Right atrium auricular region (tissue), 2 donors: ENCODE results near the gene IL21R. TPM values are rescaled to one million over a fixed set of nuclear protein-coding genes. Genes with fewer than 3 reads are reported as not detected.

Source experiments
- DNase-seq: peaks from one replicate; pipeline ENCODE4 v3.0.0-alpha.2; 2019; ENCODE audit warnings: low spot score
- H3K27ac ChIP-seq, 2 donors: fragments of 200-600 bp; sonication (generic); 1 replicate in 1 of 2; 2 replicates in 1 of 2; pipeline ENCODE4 v1.5.1; 2016 to 2019
- H3K27me3 ChIP-seq, 2 donors: fragments of 200-600 bp; sonication (generic); one replicate each; pipeline versions ENCODE4 v1.5.1 to v1.6.0; 2017 to 2019
- H3K36me3 ChIP-seq: fragments of 200-600 bp; sonication (generic); one replicate; pipeline ENCODE4 v1.5.1; 2016
- H3K4me1 ChIP-seq, 2 donors: fragments of 200-600 bp; sonication (generic); one replicate each; pipeline versions ENCODE4 v1.5.1 to v1.6.0; 2017 to 2019
- H3K4me3 ChIP-seq, 2 donors: fragments of 200-600 bp; sonication (generic); 1 replicate in 1 of 2; 2 replicates in 1 of 2; pipeline ENCODE4 v1.5.1; 2017 to 2019; ENCODE audit warnings: mild to moderate bottlenecking in 1 of 2, moderate library complexity in 1 of 2
- H3K9me3 ChIP-seq, 2 donors: fragments of 200-600 bp; sonication (generic); one replicate each; pipeline ENCODE4 v1.5.1; 2019
- total RNA-seq, 2 donors: library from RNA; depleted of rRNA; stranded (reverse); fragments of >200 nt; gene quantifications; one replicate each; pipeline ENCODE4 v1.1.0, GENCODE V29; 2016
- TF ChIP-seq, protein P1 (sequence below), 2 donors: fragments of 200-600 bp; sonication (generic); IDR thresholded peaks; one replicate each; pipeline ENCODE4 v1.5.1; 2019; ENCODE audit warnings: antibody characterized with exemption in 2 of 2

Gene IL21R
- total RNA-seq, 2 donors from 2014 or later, result 0.07 to 1.3 TPM

DNA sequence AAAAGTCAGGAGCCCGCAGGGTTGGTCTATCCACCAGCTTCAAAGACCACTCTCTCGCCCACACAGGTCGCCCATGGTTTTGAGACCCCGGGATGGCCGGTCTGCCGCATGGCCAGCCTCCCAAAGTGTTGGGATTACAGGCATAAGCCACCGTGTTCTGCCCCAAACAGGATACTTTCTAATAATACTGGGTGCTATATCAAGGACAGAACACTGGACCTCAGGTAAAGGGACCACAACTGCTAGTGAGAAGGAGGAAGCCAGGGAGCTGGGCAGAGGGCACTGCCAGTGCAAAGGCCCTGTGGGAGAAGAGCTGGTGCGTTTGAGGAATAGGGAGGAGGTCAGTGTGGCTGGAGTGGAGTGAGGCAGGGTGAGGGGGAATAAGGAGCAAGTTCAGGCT, 34.1 kb downstream of the IL21R start:
- H3K27ac ChIP-seq, result no peak overlapping the region
- no peaks in the 10 kb centered on the region for H3K36me3 ChIP-seq
- H3K4me3 ChIP-seq, result no peak overlapping the region
- DNase-seq, result no peak
- H3K27me3 ChIP-seq, result no peaks in the 10 kb centered on the region
- no peaks in the 10 kb centered on the region for H3K9me3 ChIP-seq
- TF ChIP-seq, protein P1, sequence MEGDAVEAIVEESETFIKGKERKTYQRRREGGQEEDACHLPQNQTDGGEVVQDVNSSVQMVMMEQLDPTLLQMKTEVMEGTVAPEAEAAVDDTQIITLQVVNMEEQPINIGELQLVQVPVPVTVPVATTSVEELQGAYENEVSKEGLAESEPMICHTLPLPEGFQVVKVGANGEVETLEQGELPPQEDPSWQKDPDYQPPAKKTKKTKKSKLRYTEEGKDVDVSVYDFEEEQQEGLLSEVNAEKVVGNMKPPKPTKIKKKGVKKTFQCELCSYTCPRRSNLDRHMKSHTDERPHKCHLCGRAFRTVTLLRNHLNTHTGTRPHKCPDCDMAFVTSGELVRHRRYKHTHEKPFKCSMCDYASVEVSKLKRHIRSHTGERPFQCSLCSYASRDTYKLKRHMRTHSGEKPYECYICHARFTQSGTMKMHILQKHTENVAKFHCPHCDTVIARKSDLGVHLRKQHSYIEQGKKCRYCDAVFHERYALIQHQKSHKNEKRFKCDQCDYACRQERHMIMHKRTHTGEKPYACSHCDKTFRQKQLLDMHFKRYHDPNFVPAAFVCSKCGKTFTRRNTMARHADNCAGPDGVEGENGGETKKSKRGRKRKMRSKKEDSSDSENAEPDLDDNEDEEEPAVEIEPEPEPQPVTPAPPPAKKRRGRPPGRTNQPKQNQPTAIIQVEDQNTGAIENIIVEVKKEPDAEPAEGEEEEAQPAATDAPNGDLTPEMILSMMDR (IDR thresholded peaks at IDR 0.05), result no peak
- no peaks in the 10 kb centered on the region for H3K4me1 ChIP-seq

DNA sequence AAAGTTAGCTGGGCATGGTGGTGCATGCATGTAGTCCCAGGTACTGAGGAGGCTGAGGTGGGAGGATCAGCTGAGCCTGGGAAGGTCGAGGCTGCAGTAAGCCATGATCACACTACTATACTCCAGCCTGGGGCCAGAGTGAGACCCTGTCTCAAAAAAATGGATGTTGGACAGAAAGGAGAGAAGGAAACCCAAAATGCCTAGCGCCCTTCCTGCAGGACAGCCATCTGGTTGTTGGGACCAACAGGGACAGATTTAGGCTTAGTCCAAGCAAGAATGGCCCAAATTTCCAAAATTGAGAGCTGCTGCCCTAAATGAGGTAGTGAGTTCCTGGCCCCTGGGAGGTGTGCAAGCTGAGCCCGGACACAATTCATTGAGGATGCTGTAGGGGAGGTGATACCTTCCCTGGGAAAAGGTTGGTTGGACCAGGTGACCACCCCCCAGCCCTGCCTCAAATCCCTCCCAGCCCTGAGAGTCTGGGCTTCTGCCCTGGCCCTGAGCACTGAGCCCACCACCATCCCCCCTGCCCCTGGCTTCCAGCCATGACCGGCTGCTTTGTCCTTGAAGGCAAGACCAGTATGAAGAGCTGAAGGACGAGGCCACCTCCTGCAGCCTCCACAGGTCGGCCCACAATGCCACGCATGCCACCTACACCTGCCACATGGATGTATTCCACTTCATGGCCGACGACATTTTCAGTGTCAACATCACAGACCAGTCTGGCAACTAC, 35.1 kb downstream of the IL21R start:
- Histone ChIP-seq H3K27ac (no peak overlapping the region), H3K4me1 (no peaks in the 10 kb centered on the region), H3K9me3 (no peaks in the 10 kb centered on the region), H3K36me3 (no peaks in the 10 kb centered on the region), H3K4me3 (no peak overlapping the region), H3K27me3 (no peaks in the 10 kb centered on the region)
- TF ChIP-seq, protein P1 (IDR thresholded peaks at IDR 0.05), result no peak
- no peak for DNase-seq

DNA sequence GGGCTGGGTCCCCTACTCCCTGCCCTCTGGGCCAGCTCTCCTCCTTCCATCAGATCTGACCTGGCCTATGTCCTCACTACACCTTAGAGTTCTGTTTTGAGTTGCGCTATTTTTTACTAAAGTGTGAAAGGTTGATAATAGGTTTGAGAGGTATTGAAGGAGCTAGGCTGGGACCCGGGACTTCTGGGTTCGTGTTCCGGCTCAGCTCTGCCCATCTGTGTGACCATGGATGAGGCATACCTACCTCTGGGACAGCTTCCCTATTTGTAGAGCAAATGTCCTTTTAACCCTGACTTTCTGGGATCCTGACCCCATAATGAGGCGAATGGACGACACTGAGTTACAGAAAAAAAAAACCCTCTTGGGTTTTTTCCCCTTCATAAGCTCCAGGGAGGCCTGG, 36.0 kb downstream of the IL21R start:
- no peaks in the 10 kb centered on the region for H3K27me3 ChIP-seq
- no peaks in the 10 kb centered on the region for H3K4me1 ChIP-seq
- no peak overlapping the region for H3K27ac ChIP-seq
- DNase-seq, result no peak
- H3K4me3 ChIP-seq, result no peak overlapping the region
- H3K9me3 ChIP-seq, result no peaks in the 10 kb centered on the region
- H3K36me3 ChIP-seq, result no peaks in the 10 kb centered on the region
- TF ChIP-seq, protein P1 (IDR thresholded peaks at IDR 0.05), result no peak

DNA sequence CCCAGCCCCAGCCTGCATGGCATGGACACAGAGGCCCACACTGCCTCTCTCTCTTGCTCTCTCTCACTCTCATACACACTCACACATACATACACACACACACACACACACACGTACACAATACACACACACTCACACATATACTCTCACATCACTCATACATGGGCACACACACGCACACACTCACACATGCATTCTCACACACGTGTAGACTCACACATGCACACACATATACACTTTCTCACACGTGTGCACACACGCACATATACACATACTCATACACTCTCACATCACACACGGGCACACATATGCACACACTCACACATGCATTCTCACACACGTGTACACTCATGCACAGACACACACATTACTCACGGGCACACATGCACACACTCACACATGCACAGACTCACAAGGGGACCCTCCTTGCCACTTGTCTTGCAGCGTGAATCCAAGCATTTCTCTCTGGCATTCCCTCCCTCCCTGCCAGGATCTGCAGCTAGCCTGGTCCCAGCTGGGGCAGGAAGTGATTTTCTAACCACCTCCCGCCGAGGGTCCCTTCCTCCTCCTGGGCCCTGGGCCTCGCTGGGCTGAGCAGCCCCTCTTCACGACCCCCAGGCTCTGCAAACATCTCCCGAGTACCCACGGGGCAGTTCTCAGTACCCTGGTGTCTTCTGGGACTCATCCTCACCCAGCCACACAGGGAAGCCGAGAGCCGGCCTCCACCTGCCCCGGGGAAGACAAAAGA, 37.5 kb downstream of the IL21R start:
- peaks cover 0 to 7% of the 10 kb centered on the region in 2 donors for H3K9me3 ChIP-seq
- no peaks in the 10 kb centered on the region for H3K27me3 ChIP-seq
- H3K27ac ChIP-seq, result no peak overlapping the region
- TF ChIP-seq, protein P1 (IDR thresholded peaks at IDR 0.05), result no peak
- H3K4me1 ChIP-seq, result no peaks in the 10 kb centered on the region
- no peak for DNase-seq
- no peaks in the 10 kb centered on the region for H3K36me3 ChIP-seq
- no peak overlapping the region for H3K4me3 ChIP-seq

DNA sequence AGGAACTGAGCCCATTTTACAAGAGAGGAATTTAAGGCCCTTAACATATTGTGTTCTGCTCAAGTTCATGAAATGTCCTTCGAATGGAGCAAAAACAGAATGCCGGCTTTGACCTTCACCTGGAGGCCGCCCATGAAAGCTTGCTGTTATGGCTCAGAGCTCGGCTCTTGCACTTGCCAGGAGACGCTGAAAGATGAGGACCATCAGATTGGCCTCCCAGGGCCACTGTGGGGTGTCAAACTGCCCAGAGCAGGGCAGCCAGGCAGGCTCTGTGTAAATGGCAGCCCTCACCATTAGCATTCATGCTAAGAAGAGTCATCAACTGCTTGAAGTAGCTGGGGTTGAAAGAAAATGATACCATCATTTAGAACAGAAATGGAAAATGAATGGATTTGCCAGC, 39.3 kb downstream of the IL21R start:
- H3K27ac ChIP-seq, result no peak overlapping the region
- no peak overlapping the region for H3K4me3 ChIP-seq
- H3K4me1 ChIP-seq, result no peaks in the 10 kb centered on the region
- peaks cover 0 to 12% of the 10 kb centered on the region in 2 donors for H3K9me3 ChIP-seq
- TF ChIP-seq, protein P1 (IDR thresholded peaks at IDR 0.05), result no peak
- H3K27me3 ChIP-seq, result no peaks in the 10 kb centered on the region
- DNase-seq, result no peak
- H3K36me3 ChIP-seq, result no peaks in the 10 kb centered on the region
